ENCODE data around the gene CR1. TPM values are rescaled to one million over a fixed set of nuclear protein-coding genes. Genes with fewer than 3 reads are reported as not detected.

CR1 gene
- total RNA-seq, 1 experiment from 2014 or later: 0.07 TPM

- ChIA-PET RAD21 (ENCODE audit: low non-redundant PET in 1 of 2, low total read pairs in 2 of 2, uncharacterized antibody in 2 of 2, unreplicated experiment in 2 of 2) (interaction anchor here (0.8 to 1.6 kb wide), 3 partner anchors 119 to 218 kb away, joined by 3 to 5 read pairs (median 3); no protein-coding TSS in a partner anchor), CTCF (interaction anchor here (0.6 to 2.9 kb wide), 7 partner anchors 14 to 526 kb away, joined by 3 to 16 read pairs (median 8); partner anchors contain the start of gene PFKFB2), POLR2A (no interaction called here)
- ATAC-seq: peak; percentile 100
- BruUV-seq (replicated peaks): no TSS peak
- no peaks in the 10 kb centered on the region for H4K20me1 ChIP-seq (ENCODE audit: insufficient read depth)
- H3K9me2 ChIP-seq (ENCODE audit: insufficient read depth): no peaks in the 10 kb centered on the region
- H2AFZ ChIP-seq (ENCODE audit: low read depth, low read length, poor library complexity, severe bottlenecking): peak overlapping the region; percentile 76
- H3K36me3 ChIP-seq (ENCODE audit: control insufficient read depth in 1 of 2, insufficient read depth in 2 of 2, low read length in 2 of 2): no peaks in the 10 kb centered on the region
- no peaks in the 10 kb centered on the region for H3K9me3 ChIP-seq (ENCODE audit: control insufficient read depth in 1 of 2, insufficient read depth in 1 of 2, low read depth in 1 of 2, low read length in 2 of 2)
- peak; percentile 68 for DNase-seq (ENCODE audit: low read depth, low spot score)
- no peak overlapping the region for H3K9ac ChIP-seq (ENCODE audit: low read length)
- no peak overlapping the region for H3K27ac ChIP-seq (ENCODE audit: low read depth, low read length)
- intact Hi-C loops (cut with micrococcal nuclease): loop anchor here (1.0 kb wide), 1 partner anchor 93 kb away; no protein-coding TSS in a partner anchor
- no peak for TF ChIP-seq TCF7L2 (IDR thresholded peaks at IDR 0.05; ENCODE audit: borderline replicate concordance, extremely low read depth, insufficient read depth, insufficient read length)
- TF ChIP-seq YY1 (IDR thresholded peaks at IDR 0.05; ENCODE audit: extremely low read depth, insufficient replicate concordance, low read depth, low read length): peak; percentile 84
- peak; percentile 73 to 78 (median 75) for TF ChIP-seq CTCF (IDR thresholded peaks at IDR 0.05 in 2 of 3, conservative IDR thresholded peaks at IDR 0.05 in 1 of 3; ENCODE audit: borderline replicate concordance in 1 of 3, insufficient read depth in 1 of 3, low read depth in 2 of 3, low read length in 2 of 3)
- peak; percentile 71 for TF ChIP-seq RAD21 (IDR thresholded peaks at IDR 0.05; ENCODE audit: low read depth)
- no peaks in the 10 kb centered on the region for H3K79me2 ChIP-seq (ENCODE audit: insufficient read depth, low read length)
- no peak overlapping the region for H3K4me3 ChIP-seq (replicated peaks in 1 of 2; ENCODE audit: low read depth in 1 of 2, low read length in 2 of 2)
- no peaks in the 10 kb centered on the region for H3K4me1 ChIP-seq (ENCODE audit: control insufficient read depth in 1 of 2, insufficient read depth in 2 of 2, low read length in 2 of 2)
- H3K4me2 ChIP-seq (ENCODE audit: low read length): no peak overlapping the region
- peaks cover 9% of the 10 kb centered on the region; the same call in 1 of the 2 replicates for H3K27me3 ChIP-seq (ENCODE audit: insufficient read depth, low read length)
These were observed 83.5 kb downstream of the CR1 start for GRCh38 chr1:207579436-207579799.

GRCh38 chr1:207581496-207582153 lies 85.7 kb downstream of the CR1 start:
- Histone ChIP-seq H3K27ac (ENCODE audit: low read depth, low read length) (no peak overlapping the region), H3K79me2 (ENCODE audit: insufficient read depth, low read length) (no peaks in the 10 kb centered on the region), H3K9me2 (ENCODE audit: insufficient read depth) (no peaks in the 10 kb centered on the region; the same call in 1 of the 2 replicates), H4K20me1 (ENCODE audit: insufficient read depth) (no peaks in the 10 kb centered on the region), H3K4me3 (replicated peaks in 1 of 2; ENCODE audit: low read depth in 1 of 2, low read length in 2 of 2) (no peak overlapping the region), H3K36me3 (ENCODE audit: control insufficient read depth in 1 of 2, insufficient read depth in 2 of 2, low read length in 2 of 2) (no peaks in the 10 kb centered on the region), H3K4me1 (ENCODE audit: control insufficient read depth in 1 of 2, insufficient read depth in 2 of 2, low read length in 2 of 2) (no peaks in the 10 kb centered on the region), H3K27me3 (ENCODE audit: insufficient read depth, low read length) (peaks cover 9% of the 10 kb centered on the region; the same call in 1 of the 2 replicates), H3K4me2 (ENCODE audit: low read length) (no peak overlapping the region), H2AFZ (ENCODE audit: low read depth, low read length, poor library complexity, severe bottlenecking) (no peak overlapping the region), H3K9me3 (ENCODE audit: control insufficient read depth in 1 of 2, insufficient read depth in 1 of 2, low read depth in 1 of 2, low read length in 2 of 2) (no peaks in the 10 kb centered on the region), H3K9ac (ENCODE audit: low read length) (no peak overlapping the region)
- ATAC-seq: no peak
- DNase-seq (ENCODE audit: low read depth, low spot score): no peak
- BruUV-seq (replicated peaks): no TSS peak
- POLR2A ChIA-PET: no interaction called here
- RAD21 ChIA-PET (ENCODE audit: low non-redundant PET in 1 of 2, low total read pairs in 2 of 2, uncharacterized antibody in 2 of 2, unreplicated experiment in 2 of 2): no interaction called here
- TF ChIP-seq EZH2phosphoT487 (IDR thresholded peaks at IDR 0.05; ENCODE audit: borderline replicate concordance) (no peak), CTCF (IDR thresholded peaks at IDR 0.05 in 2 of 3, conservative IDR thresholded peaks at IDR 0.05 in 1 of 3; ENCODE audit: borderline replicate concordance in 1 of 3, insufficient read depth in 1 of 3, low read depth in 2 of 3, low read length in 2 of 3) (no peak), SIN3A (IDR thresholded peaks at IDR 0.05; ENCODE audit: low read depth) (no peak), RAD21 (IDR thresholded peaks at IDR 0.05; ENCODE audit: low read depth) (no peak), CBX3 (IDR thresholded peaks at IDR 0.05; ENCODE audit: low read depth) (no peak), EZH2 (IDR thresholded peaks at IDR 0.05) (no peak), ZNF274 (IDR thresholded peaks at IDR 0.05; ENCODE audit: low read depth, low read length) (no peak), MAX (IDR thresholded peaks at IDR 0.05) (no peak)
- CTCF ChIA-PET: interaction anchor here (1.2 to 1.8 kb wide), 2 partner anchors 39 to 117 kb away, joined by 3 to 7 read pairs; no protein-coding TSS in a partner anchor
- intact Hi-C loops (cut with micrococcal nuclease): no loop called here

Measured in HCT116 (cell line).